Activated naive CD4-positive, alpha-beta T cell treated with Interleukin-2 at 50 U/mL for 16 hours (primary cell): ENCODE measurements around the gene PPT2.

Experiments used
- DNase-seq: peaks from one replicate; pipeline ENCODE4 v3.0.0-alpha.2; 2020

The PPT2 gene

GRCh38 chr6:32153564-32154513 lies at the start of gene PPT2:
PPT2 (plus strand) TSS chr6:32154141; CDS start chr6:32154595, 454 bp downstream.
- DNase-seq: peak; percentile 67

DNA sequence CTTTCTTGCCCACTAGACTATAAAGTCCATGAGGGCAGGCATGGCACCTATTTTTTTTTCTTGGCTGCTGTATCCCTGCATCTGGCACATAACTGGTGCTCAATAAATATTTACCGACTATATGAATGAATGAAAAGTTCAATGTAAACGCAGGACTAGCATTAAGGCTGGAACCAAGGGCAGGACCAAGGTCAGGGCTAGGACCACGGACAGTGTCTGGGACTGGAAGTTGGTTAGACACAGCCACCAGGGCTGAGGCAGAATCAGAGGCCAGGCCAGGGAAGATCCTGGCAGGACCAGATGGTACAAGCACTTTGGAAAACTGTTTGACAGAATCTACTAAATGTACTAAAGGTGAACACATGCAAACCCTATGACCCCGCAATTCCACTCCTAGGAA lies 48.5 kb upstream of the PPT2 start:
- no peak for DNase-seq

GRCh38 chr6:32107406-32107805 lies 46.5 kb upstream of the PPT2 start:
- no peak for DNase-seq

DNA sequence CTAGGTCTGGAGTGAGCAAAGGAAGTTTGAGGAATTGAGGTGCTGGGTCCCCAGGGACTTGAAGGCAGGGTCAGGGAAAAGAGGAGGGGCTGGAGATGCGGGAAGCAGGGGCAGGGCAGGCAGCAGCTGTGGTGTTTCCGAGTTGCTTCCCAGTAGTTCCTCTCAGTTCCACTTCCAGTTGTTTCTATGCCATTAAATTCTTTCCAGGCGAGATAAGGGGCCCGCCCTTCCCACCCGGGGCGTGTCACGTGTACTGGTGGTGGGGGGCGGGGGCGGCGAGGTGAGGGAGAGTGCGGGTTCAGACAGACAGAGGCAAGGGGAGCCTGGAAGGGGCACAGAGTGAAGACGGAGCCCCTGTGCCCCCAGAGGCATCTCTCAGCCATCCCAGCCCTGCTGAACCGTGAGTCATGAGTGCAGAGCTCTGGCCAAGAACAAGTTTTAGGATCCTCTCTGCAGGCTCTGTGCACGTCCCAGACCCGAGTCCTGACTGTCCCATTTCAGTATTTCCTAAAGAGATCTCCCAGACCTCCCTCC lies 45.8 kb upstream of the PPT2 start:
- no peak for DNase-seq

- DNase-seq: no peak
Measured at GRCh38 chr6:32108727-32109113, 45.2 kb upstream of the PPT2 start.

- no peak for DNase-seq
Measured at GRCh38 chr6:32109114-32109764, 44.7 kb upstream of the PPT2 start, which contains the start of gene TNXB. TNXB (minus strand) TSS chr6:32109338; CDS start chr6:32098198, 11,140 bp downstream.

- DNase-seq: no peak
Measured at GRCh38 chr6:32109765-32110160, 44.2 kb upstream of the PPT2 start.

- DNase-seq: no peak
Measured at GRCh38 chr6:32110632-32111031, 43.3 kb upstream of the PPT2 start.

DNA sequence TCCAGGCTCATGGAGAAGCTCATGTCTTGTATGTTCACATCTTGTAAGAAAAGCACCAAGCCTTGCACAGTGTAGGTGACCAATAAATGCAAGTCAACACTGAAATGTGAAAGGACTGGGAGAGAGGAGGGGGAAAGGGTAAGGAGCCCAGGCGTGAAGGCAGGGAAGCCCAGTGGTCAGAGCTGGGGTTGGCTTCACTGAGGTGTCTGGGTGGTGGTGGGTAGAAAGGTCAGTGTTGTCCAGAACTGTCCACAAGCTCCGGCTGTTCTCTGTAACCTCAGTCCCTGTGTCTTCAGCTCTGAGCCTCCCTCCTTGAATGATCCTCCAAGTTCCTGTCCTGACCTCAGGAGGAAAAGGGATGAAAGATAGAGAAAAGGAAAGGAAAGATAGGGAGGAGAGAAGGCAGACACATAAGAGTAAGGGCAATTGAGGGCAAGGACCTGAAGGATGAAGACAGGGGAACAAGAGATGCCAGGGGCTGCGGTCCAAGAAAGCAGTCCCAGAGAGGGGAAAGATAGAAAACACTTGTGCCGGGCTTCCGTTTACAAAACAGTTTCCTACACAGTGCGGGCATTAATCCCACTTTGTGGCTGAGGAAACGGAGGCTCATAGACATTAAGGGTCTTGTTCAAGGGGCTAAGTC lies 42.4 kb upstream of the PPT2 start:
- DNase-seq: no peak

GRCh38 chr6:32112431-32112980 lies 41.4 kb upstream of the PPT2 start:
- no peak for DNase-seq

DNA sequence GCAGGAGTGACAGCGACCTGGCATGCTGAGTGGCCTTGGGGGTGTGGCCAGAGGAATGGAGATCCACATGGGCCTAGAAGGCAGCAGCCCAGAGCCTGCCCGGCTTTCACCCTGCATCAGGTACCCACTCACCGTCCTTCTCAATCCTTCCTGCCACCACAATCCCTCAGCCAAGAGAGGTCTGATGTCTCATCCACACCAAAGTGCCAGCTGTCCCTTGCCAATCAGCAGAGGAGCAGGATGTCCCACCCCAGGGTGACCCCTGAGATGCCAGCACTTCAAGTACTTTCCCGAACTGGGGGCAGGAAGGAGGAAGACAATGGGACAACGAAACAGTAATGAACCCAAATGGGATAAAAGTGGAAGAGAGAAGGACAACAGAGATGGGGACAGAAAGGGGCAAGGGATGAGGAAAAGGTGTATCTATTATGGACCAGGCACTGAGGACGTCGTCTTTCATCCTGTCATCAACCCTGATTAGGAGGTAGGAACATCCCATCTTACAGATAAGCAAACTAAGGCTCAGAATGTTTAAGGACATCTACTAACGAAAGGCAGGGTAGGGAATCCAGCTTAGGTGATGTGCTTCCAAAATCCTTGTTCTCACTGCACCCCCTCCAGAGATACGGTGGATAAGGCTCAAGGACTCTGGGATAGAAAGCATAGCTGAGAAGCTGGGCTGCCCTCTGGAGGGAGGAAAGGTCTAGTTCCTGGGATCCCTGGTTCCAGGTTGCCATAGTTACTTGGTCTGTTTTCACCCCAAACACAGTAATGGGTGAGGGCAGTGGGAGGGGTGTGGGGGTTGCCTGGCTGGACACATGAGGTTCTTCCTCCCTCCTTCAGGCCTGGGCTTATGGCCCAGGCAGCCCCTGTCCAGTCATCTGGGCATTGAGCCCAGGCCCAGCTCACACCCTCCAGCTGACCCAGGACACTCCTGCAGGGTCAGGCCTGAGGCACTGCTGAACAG lies 40.3 kb upstream of the PPT2 start:
- no peak for DNase-seq

DNA sequence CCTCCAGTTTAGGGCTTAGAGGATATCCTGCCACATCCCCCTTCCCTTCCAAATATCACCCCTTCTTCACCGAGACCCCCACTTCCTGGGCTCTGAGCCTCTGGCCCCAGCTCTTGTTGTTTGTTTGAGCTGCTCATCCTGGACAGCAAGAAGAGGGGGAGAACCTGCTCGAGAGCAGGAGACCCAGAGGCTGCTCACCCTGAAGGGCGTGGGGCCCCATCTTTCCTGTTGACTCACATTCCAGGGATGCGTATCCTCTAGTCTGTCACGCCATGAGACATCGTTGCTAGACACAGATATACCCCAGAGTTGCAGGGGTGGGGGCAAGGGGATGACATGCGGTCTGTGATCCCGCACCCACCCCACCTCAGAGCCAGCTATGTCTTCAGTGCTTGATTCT lies 39.1 kb upstream of the PPT2 start:
- no peak for DNase-seq

DNA sequence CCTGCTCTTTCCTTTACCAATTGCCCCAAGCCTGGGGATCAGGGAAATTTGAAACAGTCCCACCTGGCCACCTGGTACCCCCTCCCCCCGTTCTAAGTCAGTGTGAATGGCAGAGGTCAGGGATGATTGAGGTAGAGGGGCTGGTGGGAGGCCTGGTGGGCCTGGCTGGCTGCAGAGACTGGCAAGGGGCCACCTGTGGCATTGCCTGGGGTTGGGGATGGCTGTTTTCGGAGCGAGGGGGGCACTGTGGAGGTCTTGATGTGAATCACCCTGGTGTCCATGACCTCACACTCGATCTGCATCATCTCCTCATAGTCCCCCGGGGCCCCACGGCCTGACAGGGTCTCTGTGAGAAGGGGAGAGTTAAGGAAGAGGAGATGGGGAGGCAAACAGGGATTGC lies 38.3 kb upstream of the PPT2 start:
- no peak for DNase-seq

- no peak for DNase-seq
Measured at GRCh38 chr6:32116674-32117073, 37.3 kb upstream of the PPT2 start.

DNA sequence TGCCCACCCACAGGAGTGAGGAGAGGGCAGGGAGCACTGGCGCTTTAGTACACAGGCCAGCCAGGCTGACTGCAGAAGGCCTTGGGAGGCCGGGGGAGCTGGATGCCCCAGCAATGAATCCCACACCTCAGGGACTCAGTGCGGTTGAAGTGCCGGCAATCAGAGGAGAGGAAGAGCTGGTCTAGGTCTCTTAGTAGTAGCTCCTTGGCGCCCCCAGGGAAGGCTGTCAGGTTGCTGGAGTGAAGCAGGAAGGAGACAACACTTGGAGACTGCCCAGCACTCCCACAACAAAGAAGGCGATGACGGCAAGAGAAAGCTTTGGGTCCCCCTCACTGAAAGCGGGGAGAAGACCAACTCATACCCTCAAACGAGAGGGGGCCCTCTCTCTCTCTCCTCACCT lies 36.5 kb upstream of the PPT2 start:
- DNase-seq: no peak

- peak; percentile 68 for DNase-seq
Measured at GRCh38 chr6:32118782-32119628, 34.9 kb upstream of the PPT2 start.

DNA sequence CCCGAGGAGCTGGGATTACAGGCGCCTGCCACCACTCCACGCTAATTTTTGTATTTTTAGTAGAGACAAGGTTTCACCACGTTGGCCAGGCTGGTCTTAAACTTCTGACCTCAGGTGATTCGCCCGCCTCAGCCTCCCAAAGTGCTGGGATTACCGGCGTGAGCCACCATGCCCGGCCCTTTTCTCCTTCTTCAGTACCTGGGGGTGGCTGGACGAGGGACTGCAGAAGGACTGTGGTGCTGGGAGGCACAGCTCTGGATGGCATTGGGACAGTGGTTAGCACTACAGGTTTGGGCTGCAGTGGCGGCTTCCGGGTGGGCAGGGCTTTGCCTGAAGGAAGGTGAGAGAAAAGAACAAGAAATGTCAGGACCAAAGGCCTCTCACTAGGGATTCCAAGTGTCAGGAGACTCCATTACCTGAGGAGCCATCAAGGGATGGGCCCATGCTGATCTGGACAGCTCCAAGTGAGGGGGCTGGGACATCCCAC lies 33.3 kb upstream of the PPT2 start:
- DNase-seq: no peak

GRCh38 chr6:32123681-32124080 lies 30.3 kb upstream of the PPT2 start:
- DNase-seq: no peak

- DNase-seq: no peak
Measured at GRCh38 chr6:32126880-32127279, 27.1 kb upstream of the PPT2 start.

DNA sequence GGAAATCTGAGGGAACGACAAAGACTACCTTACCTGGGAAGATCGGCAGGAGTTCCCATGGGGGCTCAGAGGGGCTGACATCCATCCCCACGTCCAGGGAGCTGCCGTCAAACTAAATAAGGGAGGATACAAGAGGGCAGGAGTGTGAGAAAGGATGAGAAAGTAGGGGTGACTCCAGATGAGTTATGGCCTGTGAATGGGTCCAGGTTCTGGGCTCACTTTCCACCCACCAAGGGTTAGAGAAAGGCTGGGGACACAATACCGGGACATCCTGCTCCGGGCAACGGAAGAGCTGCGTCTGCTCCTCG lies 26.6 kb upstream of the PPT2 start:
- no peak for DNase-seq
